ENCODE data around the gene SUN1. TPM values are rescaled to one million over a fixed set of nuclear protein-coding genes. Genes with fewer than 3 reads are reported as not detected.

Gene SUN1
- total RNA-seq, 4 donors from 2014 or later: 78.0 to 113 (median 105) TPM

GRCh38 chr7:918118-918425 is 85.8 kb downstream of the SUN1 start:
- H3K9me3 ChIP-seq: no peaks in the 10 kb centered on the region
- intact Hi-C loops (cut with DNase I): no loop called here
- no peak for DNase-seq
- 93 to 95% methylated on average over 9 of the region's 9 CpGs for WGBS, 2 donors
- peaks cover 0 to 5% (median 0%) of the 10 kb centered on the region in 3 donors for H3K36me3 ChIP-seq
- H3K4me1 ChIP-seq: peaks cover 12 to 47% (median 16%) of the 10 kb centered on the region in 3 donors
- TF ChIP-seq, protein P1, sequence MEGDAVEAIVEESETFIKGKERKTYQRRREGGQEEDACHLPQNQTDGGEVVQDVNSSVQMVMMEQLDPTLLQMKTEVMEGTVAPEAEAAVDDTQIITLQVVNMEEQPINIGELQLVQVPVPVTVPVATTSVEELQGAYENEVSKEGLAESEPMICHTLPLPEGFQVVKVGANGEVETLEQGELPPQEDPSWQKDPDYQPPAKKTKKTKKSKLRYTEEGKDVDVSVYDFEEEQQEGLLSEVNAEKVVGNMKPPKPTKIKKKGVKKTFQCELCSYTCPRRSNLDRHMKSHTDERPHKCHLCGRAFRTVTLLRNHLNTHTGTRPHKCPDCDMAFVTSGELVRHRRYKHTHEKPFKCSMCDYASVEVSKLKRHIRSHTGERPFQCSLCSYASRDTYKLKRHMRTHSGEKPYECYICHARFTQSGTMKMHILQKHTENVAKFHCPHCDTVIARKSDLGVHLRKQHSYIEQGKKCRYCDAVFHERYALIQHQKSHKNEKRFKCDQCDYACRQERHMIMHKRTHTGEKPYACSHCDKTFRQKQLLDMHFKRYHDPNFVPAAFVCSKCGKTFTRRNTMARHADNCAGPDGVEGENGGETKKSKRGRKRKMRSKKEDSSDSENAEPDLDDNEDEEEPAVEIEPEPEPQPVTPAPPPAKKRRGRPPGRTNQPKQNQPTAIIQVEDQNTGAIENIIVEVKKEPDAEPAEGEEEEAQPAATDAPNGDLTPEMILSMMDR (IDR thresholded peaks at IDR 0.05): no peak
- no peak for TF ChIP-seq POLR2A (IDR thresholded peaks at IDR 0.05)
- H3K27ac ChIP-seq: no peak overlapping the region
- no peak overlapping the region for H3K4me3 ChIP-seq
- H3K27me3 ChIP-seq: peaks cover 0 to 5% (median 0%) of the 10 kb centered on the region in 4 donors

- WGBS, 2 donors: 97 to 100% methylated on average over 3 to 4 of the region's 21 CpGs
- H3K9me3 ChIP-seq: no peaks in the 10 kb centered on the region
- no peak for TF ChIP-seq POLR2A (IDR thresholded peaks at IDR 0.05)
- TF ChIP-seq, protein P1 (IDR thresholded peaks at IDR 0.05): no peak
- H3K36me3 ChIP-seq: peaks cover 0 to 5% (median 0%) of the 10 kb centered on the region in 3 donors
- peaks cover 0 to 5% (median 0%) of the 10 kb centered on the region in 4 donors for H3K27me3 ChIP-seq
- no peak for DNase-seq
- no peak overlapping the region for H3K27ac ChIP-seq
- H3K4me1 ChIP-seq: peaks cover 12 to 50% (median 16%) of the 10 kb centered on the region in 3 donors
- intact Hi-C loops (cut with DNase I): no loop called here
- no peak overlapping the region for H3K4me3 ChIP-seq
These were observed 86.3 kb downstream of the SUN1 start for GRCh38 chr7:918441-919113.

- peaks cover 0 to 5% (median 0%) of the 10 kb centered on the region in 3 donors for H3K36me3 ChIP-seq
- H3K4me1 ChIP-seq: peaks cover 8 to 49% (median 13%) of the 10 kb centered on the region in 3 donors
- H3K27me3 ChIP-seq: peaks cover 0 to 5% (median 0%) of the 10 kb centered on the region in 4 donors
- DNase-seq: no peak
- WGBS, 2 donors: 71 to 87% methylated on average over 3 to 5 of the region's 13 CpGs
- intact Hi-C loops (cut with DNase I): no loop called here
- no peaks in the 10 kb centered on the region for H3K9me3 ChIP-seq
- no peak for TF ChIP-seq POLR2A (IDR thresholded peaks at IDR 0.05)
- TF ChIP-seq, protein P1 (IDR thresholded peaks at IDR 0.05): no peak
- no peak overlapping the region for H3K27ac ChIP-seq
- H3K4me3 ChIP-seq: no peak overlapping the region
These were observed 86.8 kb downstream of the SUN1 start for GRCh38 chr7:919114-919442.

GRCh38 chr7:919924-920341 is 87.7 kb downstream of the SUN1 start:
- no peak for DNase-seq
- H3K4me1 ChIP-seq: peaks cover 0 to 47% (median 9%) of the 10 kb centered on the region in 3 donors
- 81 to 82% methylated on average over 21 to 26 of the region's 26 CpGs for WGBS, 2 donors
- no peak overlapping the region for H3K4me3 ChIP-seq
- TF ChIP-seq, protein P1 (IDR thresholded peaks at IDR 0.05): no peak
- TF ChIP-seq POLR2A (IDR thresholded peaks at IDR 0.05): no peak
- H3K27ac ChIP-seq: no peak overlapping the region
- H3K27me3 ChIP-seq: peaks cover 0 to 5% (median 0%) of the 10 kb centered on the region in 4 donors
- no peaks in the 10 kb centered on the region for H3K9me3 ChIP-seq
- peaks cover 0 to 5% (median 0%) of the 10 kb centered on the region in 3 donors for H3K36me3 ChIP-seq
- intact Hi-C loops (cut with DNase I): no loop called here

DNA sequence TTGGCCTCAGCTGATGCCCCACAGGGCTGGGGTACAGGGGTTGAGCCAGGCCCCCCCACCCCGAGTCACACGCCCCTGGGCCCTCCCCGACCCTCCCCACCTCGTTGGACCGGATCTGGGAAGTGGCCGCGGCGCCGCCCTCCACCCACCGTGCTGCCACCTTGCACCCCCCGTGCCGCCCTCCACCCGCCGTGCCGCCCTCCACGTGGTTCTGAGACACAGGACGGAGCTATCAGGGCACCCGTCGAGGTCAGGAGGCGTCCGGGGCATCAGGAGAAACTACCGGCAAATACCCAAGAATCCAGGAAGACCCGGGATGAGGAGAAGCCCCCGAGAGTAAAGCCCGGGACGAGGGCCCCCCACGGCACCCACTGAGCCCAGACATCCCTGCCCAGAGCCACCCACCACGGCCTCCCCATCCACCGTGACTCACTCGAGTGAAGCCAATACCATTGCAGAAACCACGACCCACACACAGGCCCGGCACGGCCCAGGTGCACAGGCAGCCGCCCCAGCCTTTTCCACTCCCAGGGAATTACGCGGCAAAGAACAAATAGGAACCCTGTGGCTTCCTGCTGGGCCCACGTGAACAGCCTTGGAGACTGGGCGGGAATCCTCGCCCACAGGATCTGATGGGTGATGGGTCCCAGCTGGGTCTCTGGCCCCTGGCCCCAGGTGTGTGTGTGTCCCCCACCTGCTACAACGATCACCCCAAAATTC is 88.2 kb downstream of the SUN1 start:
- no peak for DNase-seq
- H3K27me3 ChIP-seq: peaks cover 0 to 5% (median 0%) of the 10 kb centered on the region in 4 donors
- H3K4me1 ChIP-seq: peaks cover 0 to 51% (median 9%) of the 10 kb centered on the region in 3 donors
- H3K36me3 ChIP-seq: peaks cover 0 to 5% (median 0%) of the 10 kb centered on the region in 3 donors
- H3K27ac ChIP-seq: no peak overlapping the region
- no peak overlapping the region for H3K4me3 ChIP-seq
- H3K9me3 ChIP-seq: no peaks in the 10 kb centered on the region
- 85% methylated on average over 9 of the region's 40 CpGs; no CpG with 5 or more reads in 1 of the 2 donors for WGBS, 2 donors
- intact Hi-C loops (cut with DNase I): no loop called here
- TF ChIP-seq, protein P1 (IDR thresholded peaks at IDR 0.05): no peak
- TF ChIP-seq POLR2A (IDR thresholded peaks at IDR 0.05): no peak
